Activated CD4-positive, alpha-beta T cell treated with anti-CD3 and anti-CD28 coated beads, Interleukin-2, amount 10 ng/mL, durations not matched to agents 24 days and 14 days (primary cell): Measurements from ENCODE around the gene ADAM17. TPM values are rescaled to one million over a fixed set of nuclear protein-coding genes. Genes with fewer than 3 reads are reported as not detected.

ENCODE experiments used
- DNase-seq: peaks from one replicate; pipeline ENCODE4 v3.0.0; 2022
- H3K27ac Mint-ChIP-seq: one replicate; pipeline ENCODE4 v1.8.0; 2022; ENCODE audit warnings: mild to moderate bottlenecking, mixed read lengths
- H3K27me3 Mint-ChIP-seq: one replicate; pipeline ENCODE4 v1.8.0; 2022; ENCODE audit warnings: mixed read lengths
- H3K36me3 Mint-ChIP-seq: one replicate; pipeline ENCODE4 v1.8.0; 2022; ENCODE audit warnings: low read depth, mild to moderate bottlenecking, mixed read lengths
- H3K4me1 Mint-ChIP-seq: one replicate; pipeline ENCODE4 v1.8.0; 2021; ENCODE audit warnings: mixed read lengths
- H3K4me3 Mint-ChIP-seq: one replicate; pipeline ENCODE4 v1.8.0; 2022; ENCODE audit warnings: mild to moderate bottlenecking, moderate library complexity, mixed read lengths
- H3K9me3 Mint-ChIP-seq: one replicate; pipeline ENCODE4 v1.8.0; 2021; ENCODE audit warnings: mixed read lengths
- intact Hi-C: fragments of 100-400 bp; cut with micrococcal nuclease; formaldehyde crosslinking; loops from one replicate; pipeline ENCODE4 v1.15.1; 2023
- total RNA-seq: library from RNA; stranded (reverse); gene quantifications from 2 replicates; pipeline ENCODE4 v1.2.3, GENCODE V29; 2022

ADAM17 gene
- total RNA-seq, 1 donor from 2014 or later: 25.6 TPM

DNA sequence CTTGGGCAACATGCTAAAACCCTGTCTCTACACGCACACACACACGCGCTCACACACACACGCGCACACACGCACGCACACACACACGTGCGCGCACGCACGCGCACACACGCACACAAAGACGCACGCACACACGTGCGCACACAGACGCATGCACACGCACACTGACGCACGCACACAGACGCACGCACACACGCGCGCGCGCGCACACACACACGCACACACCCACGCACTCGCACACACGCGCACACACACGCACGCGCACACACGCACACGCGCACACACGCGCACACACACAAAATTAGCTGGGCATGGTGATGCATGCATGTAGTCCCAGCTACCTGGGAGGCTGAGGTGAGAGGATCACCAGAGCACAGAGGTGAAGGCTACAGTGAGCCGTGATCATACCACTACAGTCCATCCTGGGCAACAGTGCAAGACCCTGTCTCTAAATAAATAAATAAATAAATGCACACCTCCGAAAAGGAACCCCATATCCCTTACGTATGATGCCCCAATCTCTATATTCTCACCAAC, 89.4 kb downstream of the ADAM17 start:
- H3K4me1 Mint-ChIP-seq: peaks cover 8% of the 10 kb centered on the region
- H3K4me3 Mint-ChIP-seq: no peak overlapping the region
- H3K9me3 Mint-ChIP-seq: no peaks in the 10 kb centered on the region
- H3K36me3 Mint-ChIP-seq: peaks cover 35% of the 10 kb centered on the region
- no peaks in the 10 kb centered on the region for H3K27me3 Mint-ChIP-seq
- H3K27ac Mint-ChIP-seq: no peak overlapping the region
- intact Hi-C loops: no loop called here
- DNase-seq: no peak

DNA sequence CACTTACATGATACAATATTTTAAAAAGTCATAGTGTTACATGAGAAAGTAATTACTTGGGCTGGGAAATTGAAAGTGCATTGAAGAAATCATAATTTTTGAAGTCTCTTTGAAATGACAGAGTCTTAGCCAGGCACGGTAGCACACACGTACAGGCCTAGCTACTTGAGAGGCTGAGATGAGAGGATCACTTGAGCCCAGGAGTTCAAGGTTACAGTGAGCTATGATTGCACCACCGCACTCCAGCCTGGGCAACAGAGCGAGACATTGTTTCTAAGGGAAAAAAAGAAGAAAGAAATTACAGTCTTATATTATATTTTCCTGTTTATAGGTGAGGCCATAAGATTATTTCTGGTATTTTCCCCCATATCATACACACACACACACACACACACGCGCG, 90.5 kb downstream of the ADAM17 start:
- no peaks in the 10 kb centered on the region for H3K27me3 Mint-ChIP-seq
- H3K9me3 Mint-ChIP-seq: no peaks in the 10 kb centered on the region
- H3K36me3 Mint-ChIP-seq: peaks cover 34% of the 10 kb centered on the region
- DNase-seq: no peak
- intact Hi-C loops: no loop called here
- peaks cover 8% of the 10 kb centered on the region for H3K4me1 Mint-ChIP-seq
- no peak overlapping the region for H3K27ac Mint-ChIP-seq
- no peak overlapping the region for H3K4me3 Mint-ChIP-seq

DNA sequence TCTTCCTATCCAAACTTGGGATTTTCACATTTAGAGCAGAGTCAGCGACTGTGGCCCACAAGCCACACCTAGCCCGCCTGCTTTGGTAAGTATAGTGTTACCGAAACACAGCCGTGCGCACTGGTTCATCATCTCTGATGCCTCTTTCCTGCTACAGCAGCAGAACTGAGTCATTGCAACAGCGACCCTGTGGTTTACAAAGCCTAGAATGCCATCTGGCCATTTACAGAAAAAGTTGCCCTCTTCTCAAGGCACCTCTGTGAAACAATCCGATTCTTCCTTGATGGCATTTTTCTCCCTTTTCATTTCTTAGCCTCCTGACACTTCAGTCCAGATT, 92.0 kb downstream of the ADAM17 start:
- no peak for DNase-seq
- Mint-ChIP-seq H3K4me3 (no peak overlapping the region), H3K36me3 (peaks cover 38% of the 10 kb centered on the region), H3K4me1 (peaks cover 8% of the 10 kb centered on the region), H3K9me3 (no peaks in the 10 kb centered on the region), H3K27me3 (no peaks in the 10 kb centered on the region), H3K27ac (no peak overlapping the region)
- intact Hi-C loops: no loop called here

DNA sequence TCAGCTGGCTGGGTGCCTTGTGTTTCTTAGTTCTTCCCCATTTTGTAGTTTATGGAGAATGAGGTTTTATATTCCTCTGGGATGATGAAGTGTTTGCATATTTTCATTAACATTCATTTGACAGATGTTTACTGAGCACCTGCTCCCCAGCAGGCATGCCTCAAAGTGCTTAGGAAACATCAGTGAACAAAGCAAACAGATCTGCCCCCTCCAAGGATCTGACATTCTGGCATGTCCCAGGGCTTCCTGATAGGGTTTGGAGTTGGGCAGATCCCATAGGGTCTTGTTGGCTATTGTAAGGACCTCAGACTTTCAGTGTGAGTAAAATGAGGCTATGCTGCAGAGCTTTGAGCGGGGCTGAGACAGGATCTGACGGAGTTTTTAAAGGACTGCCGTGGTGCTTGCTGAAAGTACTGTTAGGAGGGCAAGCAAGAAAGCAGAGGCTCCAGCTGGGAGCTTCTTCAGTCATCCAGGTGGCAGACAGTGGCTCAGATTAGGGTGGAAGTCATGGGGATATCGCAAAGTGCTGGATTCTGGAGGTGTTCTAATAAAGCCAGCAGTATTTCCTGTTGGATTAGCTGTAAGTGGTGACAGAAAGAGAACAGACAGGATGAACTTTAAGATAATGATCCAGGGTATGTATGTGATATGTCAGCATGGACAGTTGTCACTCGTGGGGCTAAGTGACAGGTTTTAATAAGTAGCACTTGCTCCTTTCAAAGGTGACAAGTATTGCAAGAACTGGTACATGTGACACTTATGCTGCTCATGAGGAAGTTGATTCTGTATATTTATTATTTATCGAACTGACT, 92.5 kb downstream of the ADAM17 start:
- intact Hi-C loops: no loop called here
- DNase-seq: no peak
- no peak overlapping the region for H3K4me3 Mint-ChIP-seq
- no peaks in the 10 kb centered on the region for H3K9me3 Mint-ChIP-seq
- no peaks in the 10 kb centered on the region for H3K27me3 Mint-ChIP-seq
- H3K36me3 Mint-ChIP-seq: peaks cover 39% of the 10 kb centered on the region
- H3K27ac Mint-ChIP-seq: peak overlapping the region; percentile 49
- H3K4me1 Mint-ChIP-seq: peaks cover 8% of the 10 kb centered on the region

DNA sequence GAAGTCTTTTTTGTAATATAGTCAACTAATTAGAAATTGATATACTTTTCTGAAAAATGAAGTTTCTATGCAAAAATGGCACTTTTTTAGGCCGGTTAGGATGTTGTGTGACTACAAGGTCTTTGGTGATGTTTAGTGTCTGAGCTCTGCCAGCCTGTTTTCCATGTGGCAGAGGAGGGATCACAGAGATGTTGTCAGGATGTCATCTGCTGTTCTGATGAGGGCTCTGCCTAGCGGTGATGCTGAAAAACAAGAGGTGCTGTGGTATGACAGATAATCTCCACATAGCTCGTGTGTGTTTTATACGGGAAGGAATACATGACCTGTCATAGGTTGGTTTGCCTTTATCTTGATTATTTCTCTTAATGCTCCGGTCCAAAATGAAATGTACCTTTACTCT, 93.3 kb downstream of the ADAM17 start:
- Mint-ChIP-seq H3K27me3 (no peaks in the 10 kb centered on the region), H3K4me3 (no peak overlapping the region), H3K36me3 (peaks cover 44% of the 10 kb centered on the region), H3K4me1 (peaks cover 8% of the 10 kb centered on the region), H3K27ac (no peak overlapping the region), H3K9me3 (no peaks in the 10 kb centered on the region)
- intact Hi-C loops: no loop called here
- no peak for DNase-seq

DNA sequence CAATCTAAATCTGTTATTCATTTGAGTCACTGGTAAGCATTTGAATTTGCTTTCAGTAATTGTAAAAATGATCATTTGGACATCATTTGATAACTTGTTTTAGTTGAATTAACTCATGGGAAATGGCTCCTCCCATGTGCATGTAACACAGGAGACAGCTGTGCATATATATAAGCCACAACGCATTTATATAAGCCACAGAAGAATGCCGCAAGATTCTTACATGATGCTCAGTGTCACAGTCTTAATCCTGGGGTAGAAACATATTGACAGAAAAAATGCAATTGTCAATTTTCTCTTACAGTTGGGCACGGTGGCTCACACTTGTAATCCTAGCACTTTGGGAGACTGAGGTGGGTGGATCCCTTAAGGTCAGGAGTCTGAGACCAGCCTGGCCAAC, 94.6 kb downstream of the ADAM17 start:
- peaks cover 49% of the 10 kb centered on the region for H3K36me3 Mint-ChIP-seq
- H3K27ac Mint-ChIP-seq: no peak overlapping the region
- no peaks in the 10 kb centered on the region for H3K27me3 Mint-ChIP-seq
- no peak overlapping the region for H3K4me3 Mint-ChIP-seq
- H3K9me3 Mint-ChIP-seq: no peaks in the 10 kb centered on the region
- DNase-seq: no peak
- H3K4me1 Mint-ChIP-seq: peaks cover 8% of the 10 kb centered on the region
- intact Hi-C loops: no loop called here

DNA sequence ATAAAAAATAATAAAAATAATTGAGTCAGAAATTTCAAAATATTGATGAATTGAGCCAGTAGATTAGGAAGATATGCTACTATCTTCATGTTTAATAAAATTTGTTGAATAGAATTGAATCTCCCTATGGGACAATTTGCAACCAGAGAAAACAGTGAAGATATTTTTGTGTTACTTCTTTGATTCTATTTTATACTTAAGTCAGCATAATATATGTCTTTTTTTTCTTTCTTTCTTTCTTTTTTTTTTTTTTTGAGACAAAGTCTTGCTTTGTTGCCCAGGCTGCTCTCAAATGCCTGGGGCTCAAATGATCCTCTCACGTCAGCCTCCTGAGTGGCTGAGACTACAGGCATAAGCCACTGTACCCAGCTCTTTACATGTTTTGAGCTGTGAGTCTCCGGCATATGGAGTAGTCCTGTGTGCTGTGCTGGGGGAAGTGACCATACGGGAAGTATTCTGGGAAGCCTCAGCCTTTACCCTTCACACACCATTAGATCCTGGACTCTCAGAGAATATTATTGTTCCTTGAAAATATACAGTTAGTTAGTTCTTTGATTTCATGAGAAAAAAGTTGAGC, 95.1 kb downstream of the ADAM17 start:
- Mint-ChIP-seq H3K9me3 (no peaks in the 10 kb centered on the region), H3K36me3 (peaks cover 46% of the 10 kb centered on the region), H3K27ac (no peak overlapping the region), H3K27me3 (no peaks in the 10 kb centered on the region), H3K4me1 (peaks cover 5% of the 10 kb centered on the region), H3K4me3 (no peak overlapping the region)
- no peak for DNase-seq
- intact Hi-C loops: no loop called here

DNA sequence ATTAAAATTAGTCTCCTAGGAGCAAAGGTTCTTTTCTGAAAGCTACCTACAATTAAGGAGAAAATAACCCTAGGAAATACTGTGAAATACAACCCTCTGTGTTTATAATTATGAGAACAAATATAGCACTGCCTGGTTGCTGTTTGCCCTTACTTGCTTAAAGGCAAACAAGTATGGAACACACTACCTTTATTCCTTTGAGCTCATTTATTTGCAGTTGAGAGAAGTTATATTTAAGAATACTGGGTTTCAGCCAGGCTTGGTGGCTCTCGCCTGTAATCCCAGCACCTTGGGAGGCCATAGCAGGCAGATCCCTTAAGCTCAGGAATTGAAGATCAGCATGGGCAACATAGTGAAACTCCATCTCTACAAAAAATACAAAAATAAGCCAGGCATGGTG, 104.4 kb downstream of the ADAM17 start:
- Mint-ChIP-seq H3K27ac (no peak overlapping the region), H3K36me3 (peaks cover 42% of the 10 kb centered on the region), H3K4me1 (no peaks in the 10 kb centered on the region), H3K4me3 (no peak overlapping the region), H3K9me3 (no peaks in the 10 kb centered on the region), H3K27me3 (no peaks in the 10 kb centered on the region)
- intact Hi-C loops: no loop called here
- no peak for DNase-seq

DNA sequence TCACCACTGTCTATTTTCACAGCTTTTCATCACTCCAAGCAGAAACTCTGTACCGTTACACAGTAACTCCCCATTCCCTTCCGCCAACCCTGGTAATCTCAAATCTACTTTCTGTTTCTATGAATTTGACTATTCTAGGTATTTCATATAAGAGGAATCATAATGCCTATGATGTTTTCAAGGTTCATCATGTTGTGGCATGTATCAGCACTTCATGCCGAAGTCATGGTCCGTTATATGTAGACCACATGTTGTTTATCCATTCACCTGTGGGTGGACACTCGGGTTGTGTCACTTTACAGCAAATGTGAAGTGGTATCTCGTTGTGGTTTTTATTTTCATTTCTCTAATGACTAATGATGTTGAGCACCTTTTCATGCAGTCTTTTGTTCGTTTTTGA, 110.5 kb downstream of the ADAM17 start:
- no peaks in the 10 kb centered on the region for H3K27me3 Mint-ChIP-seq
- peaks cover 48% of the 10 kb centered on the region for H3K36me3 Mint-ChIP-seq

DNA sequence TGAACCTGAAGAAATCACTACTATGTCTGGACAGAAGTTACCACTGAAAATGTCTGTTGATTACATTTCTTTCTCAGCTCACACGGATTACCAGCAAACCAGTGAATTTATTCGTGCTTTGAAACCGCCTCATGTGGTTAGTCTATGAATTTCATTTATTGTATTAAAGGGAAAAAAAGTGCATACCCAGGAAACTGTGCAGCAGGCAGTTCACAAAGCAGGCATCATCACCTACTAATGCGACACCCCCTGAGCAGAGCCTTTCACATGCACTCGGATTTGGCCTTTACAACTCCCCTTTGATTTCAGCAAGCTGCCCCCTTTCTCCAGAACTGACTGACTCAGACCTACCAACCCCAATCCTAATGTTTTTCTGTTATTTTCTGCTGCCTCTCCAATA, 112.1 kb downstream of the ADAM17 start:
- Mint-ChIP-seq H3K4me1 (peaks cover 9% of the 10 kb centered on the region), H3K27ac (no peak overlapping the region), H3K9me3 (no peaks in the 10 kb centered on the region), H3K27me3 (no peaks in the 10 kb centered on the region), H3K36me3 (peaks cover 50% of the 10 kb centered on the region), H3K4me3 (no peak overlapping the region)
- intact Hi-C loops: no loop called here
- no peak for DNase-seq

More for the DNA sequence above, 110.5 kb downstream of the ADAM17 start:
- Mint-ChIP-seq H3K9me3 (no peaks in the 10 kb centered on the region), H3K27ac (peak overlapping the region; percentile 57), H3K4me1 (peaks cover 9% of the 10 kb centered on the region), H3K4me3 (no peak overlapping the region)
- intact Hi-C loops: no loop called here
- no peak for DNase-seq

DNA sequence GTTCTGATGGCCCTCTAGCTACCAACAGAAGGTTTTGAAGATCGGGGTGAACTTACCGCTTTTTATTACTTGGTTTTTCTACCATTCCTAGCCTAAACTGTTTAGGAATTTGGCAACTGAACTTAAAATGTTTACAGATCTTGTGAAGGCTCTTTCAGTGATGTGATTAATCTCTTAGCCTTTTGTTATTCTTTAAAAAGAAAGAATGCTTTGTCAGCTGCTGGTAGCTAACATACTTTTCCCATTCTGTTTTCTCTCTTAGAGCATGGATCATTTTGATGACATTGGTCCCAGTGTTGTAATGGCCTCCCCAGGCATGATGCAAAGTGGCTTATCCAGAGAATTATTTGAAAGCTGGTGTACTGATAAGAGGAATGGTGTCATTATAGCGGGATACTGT, 114.1 kb downstream of the ADAM17 start:
- Mint-ChIP-seq H3K36me3 (peaks cover 55% of the 10 kb centered on the region), H3K4me3 (no peak overlapping the region), H3K27me3 (no peaks in the 10 kb centered on the region), H3K27ac (no peak overlapping the region), H3K9me3 (no peaks in the 10 kb centered on the region), H3K4me1 (peaks cover 9% of the 10 kb centered on the region)
- DNase-seq: no peak
- intact Hi-C loops: no loop called here

DNA sequence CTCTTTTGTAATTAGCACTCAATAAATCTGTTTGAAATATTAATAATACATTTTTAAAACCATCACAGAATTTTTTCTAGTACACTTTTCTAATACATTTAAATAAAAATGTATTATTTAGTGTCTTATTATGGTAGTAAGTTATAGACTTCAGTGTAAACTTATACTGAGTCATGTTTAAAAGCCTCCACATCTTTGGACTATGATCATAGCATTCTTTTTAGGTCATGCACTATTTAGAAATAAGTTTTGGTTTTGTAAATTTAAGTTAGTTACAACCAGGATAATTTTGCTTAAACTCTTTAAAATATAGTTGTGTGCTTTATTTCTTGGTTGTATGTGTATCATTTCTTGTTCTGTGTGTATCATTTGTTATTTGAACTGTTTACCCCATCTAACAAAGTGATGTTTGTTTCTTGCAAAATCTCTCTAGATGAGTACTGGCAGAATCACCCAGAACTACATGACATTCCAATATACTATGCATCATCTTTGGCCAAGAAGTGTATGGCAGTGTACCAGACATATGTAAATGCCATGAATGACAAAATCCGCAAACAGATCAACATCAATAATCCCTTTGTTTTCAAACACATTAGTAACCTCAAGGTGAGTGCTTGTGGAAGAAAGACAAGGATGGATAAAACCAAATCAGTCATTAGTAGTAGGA, 115.4 kb downstream of the ADAM17 start:
- Mint-ChIP-seq H3K27me3 (no peaks in the 10 kb centered on the region), H3K4me3 (no peak overlapping the region), H3K9me3 (no peaks in the 10 kb centered on the region), H3K27ac (no peak overlapping the region), H3K4me1 (peaks cover 3% of the 10 kb centered on the region), H3K36me3 (peaks cover 53% of the 10 kb centered on the region)
- DNase-seq: no peak
- intact Hi-C loops: no loop called here

DNA sequence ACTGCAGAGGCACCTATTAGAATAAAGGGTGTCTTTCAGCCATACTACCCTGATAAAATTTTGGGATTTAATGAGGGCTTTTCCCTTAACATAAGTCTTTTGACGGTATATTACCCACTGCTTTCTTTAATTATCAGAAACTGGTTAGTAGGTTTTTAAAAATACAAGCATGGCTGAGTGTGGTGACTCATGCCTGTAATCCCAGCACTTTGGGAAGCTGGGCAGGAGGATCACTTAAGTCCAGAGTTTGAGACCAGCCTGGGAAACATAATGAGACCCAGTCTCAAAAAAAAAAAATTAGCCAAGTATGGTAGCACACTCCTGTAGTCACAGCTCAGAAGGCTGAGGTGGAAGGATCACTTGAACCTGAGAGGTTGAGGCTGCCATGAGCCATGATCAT, 116.1 kb downstream of the ADAM17 start:
- no peak overlapping the region for H3K27ac Mint-ChIP-seq
- H3K4me3 Mint-ChIP-seq: no peak overlapping the region
- H3K36me3 Mint-ChIP-seq: peaks cover 56% of the 10 kb centered on the region
- intact Hi-C loops: no loop called here
- H3K9me3 Mint-ChIP-seq: no peaks in the 10 kb centered on the region
- no peaks in the 10 kb centered on the region for H3K27me3 Mint-ChIP-seq
- no peaks in the 10 kb centered on the region for H3K4me1 Mint-ChIP-seq
- DNase-seq: no peak
